Gastrocnemius medialis (tissue), 4 donors: ENCODE results near the gene ZBTB20.

Experiments used
- CTCF ChIP-seq, 5 experiments: fragments of 450-650 bp in 3 of 5; fragments of 200-600 bp in 2 of 5; sonication (generic) in 2 of 5; IDR thresholded peaks in 4 of 5; conservative IDR thresholded peaks in 1 of 5; 1 replicate in 4 of 5; 2 replicates in 1 of 5; pipeline ENCODE4 v1.5.1; 2016 to 2019; ENCODE audit warnings: antibody characterized with exemption in 5 of 5, mild to moderate bottlenecking in 3 of 5, moderate library complexity in 3 of 5
- POLR2A ChIP-seq, 2 donors: fragments of 450-650 bp; IDR thresholded peaks; one replicate each; pipeline ENCODE4 v1.6.1; 2017; ENCODE audit warnings: antibody characterized with exemption in 2 of 2, mild to moderate bottlenecking in 2 of 2, moderate library complexity in 2 of 2

DNA sequence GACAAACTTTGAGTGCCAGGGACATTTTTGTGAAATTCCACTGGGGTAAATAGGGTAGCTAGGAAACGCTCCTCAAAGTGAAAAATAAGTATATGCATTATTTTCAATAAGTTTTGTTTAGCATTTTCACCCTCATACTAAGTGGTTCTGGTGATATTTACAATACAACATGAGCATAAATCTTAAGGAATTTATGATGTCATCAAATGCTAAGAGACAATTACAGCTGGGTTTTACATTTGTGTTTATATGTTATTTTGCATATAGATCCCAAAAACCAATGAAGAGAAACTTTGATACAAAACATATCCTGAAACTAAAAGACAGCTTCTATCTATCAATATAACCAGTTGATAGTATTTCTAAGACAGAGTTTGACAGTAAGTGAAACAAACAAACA is 323.1 kb downstream of the ZBTB20 start:
- TF ChIP-seq CTCF (IDR thresholded peaks at IDR 0.05 in 4 of 5, conservative IDR thresholded peaks at IDR 0.05 in 1 of 5) (no peak), POLR2A (IDR thresholded peaks at IDR 0.05) (no peak)
